Colonic mucosa (tissue), 4 donors: ENCODE measurements around the gene TMEM248. TPM values are rescaled to one million over a fixed set of nuclear protein-coding genes. Genes with fewer than 3 reads are reported as not detected.
"Not testable (repeated sequence)": the region's sequence is repeated elsewhere in the genome, so short reads cannot be mapped to it uniquely, and the experiment has no call there.

Experiments
- DNase-seq: peaks from one replicate; pipeline ENCODE4 v3.0.0-alpha.2; 2020
- H3K27ac ChIP-seq: fragments of 200-600 bp; one replicate; pipeline ENCODE4 v1.8.0; 2021
- H3K27me3 ChIP-seq: fragments of 200-600 bp; one replicate; pipeline ENCODE4 v1.8.0; 2021
- H3K36me3 ChIP-seq: fragments of 200-600 bp; one replicate; pipeline ENCODE4 v1.8.0; 2021
- H3K4me1 ChIP-seq: fragments of 200-600 bp; one replicate; pipeline ENCODE4 v1.8.0; 2021; ENCODE audit warnings: mild to moderate bottlenecking
- H3K4me3 ChIP-seq: fragments of 200-600 bp; one replicate; pipeline ENCODE4 v1.8.0; 2021
- H3K9ac ChIP-seq, 2 donors: one replicate each; pipeline ENCODE4 v1.7.0; 2013; ENCODE audit warnings: control low read depth in 2 of 2, low read depth in 2 of 2, low read length in 2 of 2
- H3K9me3 ChIP-seq: fragments of 200-600 bp; one replicate; pipeline ENCODE4 v1.8.0; 2021
- CTCF ChIP-seq: fragments of 200-600 bp; IDR thresholded peaks from one replicate; pipeline ENCODE4 v1.8.0; 2022; ENCODE audit warnings: antibody characterized with exemption, mild to moderate bottlenecking
- intact Hi-C: fragments of 100-400 bp; cut with DNase I; formaldehyde crosslinking; loops from one replicate; pipeline ENCODE4 v1.14.1; 2022
- total RNA-seq, 2 donors: library from RNA; stranded (reverse); fragmentation: NEBNext Ultra II Directional in 1 of 2; extraction: Animal tissue kit (Norgen Biotek cat#: 25700) in 1 of 2; gene quantifications; one replicate each; pipeline ENCODE4 v1.2.1, GENCODE V29; 2021
- donor health status: healthy.
- donor health status: DM: no; HTN: no; CAD: no.
- donor health status: DM: no; HTN: no; CAD: no.

Gene TMEM248
- total RNA-seq, 2 donors from 2014 or later = 108 to 122 TPM

DNA sequence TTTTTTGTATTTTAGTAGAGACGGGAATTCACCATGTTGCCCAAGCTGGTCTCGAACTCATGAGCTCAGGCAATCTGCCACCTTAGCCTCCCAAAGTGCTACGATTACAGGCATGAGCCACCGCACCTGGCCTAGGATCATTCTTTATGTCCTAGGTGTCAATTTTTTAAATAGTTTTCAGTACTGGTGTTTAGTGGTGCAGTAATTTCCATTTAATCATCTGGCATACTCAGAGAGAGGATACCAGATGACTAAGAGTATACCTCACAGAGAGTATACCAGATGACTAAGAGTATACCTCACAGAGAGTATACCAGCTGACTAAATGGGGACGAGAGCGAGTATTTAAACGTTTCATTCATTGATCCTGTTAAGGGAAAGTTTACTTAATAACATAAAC is 37.3 kb upstream of the TMEM248 start:
- Histone ChIP-seq H3K9me3 (no peaks in the 10 kb centered on the region), H3K9ac (no peak overlapping the region), H3K36me3 (no peaks in the 10 kb centered on the region), H3K4me3 (no peak overlapping the region), H3K27ac (no peak overlapping the region), H3K27me3 (no peaks in the 10 kb centered on the region), H3K4me1 (no peaks in the 10 kb centered on the region)
- DNase-seq = no peak
- intact Hi-C loops = no loop called here
- no peak for TF ChIP-seq CTCF

GRCh38 chr7:66884556-66884955 is 36.5 kb upstream of the TMEM248 start:
- H3K36me3 ChIP-seq, H3K27me3 ChIP-seq, intact Hi-C loops, H3K4me1 ChIP-seq, H3K27ac ChIP-seq, H3K9ac ChIP-seq, H3K4me3 ChIP-seq, H3K9me3 ChIP-seq, DNase-seq: not testable (repeated sequence)

DNA sequence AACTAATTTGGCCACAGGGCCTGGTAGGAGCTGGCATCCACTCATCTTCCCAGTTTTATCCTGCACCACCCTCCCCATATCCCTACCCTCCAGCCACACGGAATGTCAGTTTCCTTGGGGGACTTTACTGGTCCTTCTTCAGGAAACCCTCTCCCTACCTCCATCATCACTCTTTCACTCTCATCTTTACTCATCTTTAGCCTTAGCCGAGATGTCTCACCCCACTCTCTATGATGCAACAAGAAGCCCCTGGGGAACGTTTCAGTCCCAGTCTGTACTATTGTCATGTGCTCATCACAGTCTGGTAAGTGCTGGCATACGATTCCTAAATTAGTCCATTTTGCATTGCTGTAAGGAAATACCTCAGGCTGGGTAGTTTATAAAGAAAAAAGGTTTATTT is 34.9 kb upstream of the TMEM248 start:
- no peak for TF ChIP-seq CTCF
- Histone ChIP-seq H3K9me3 (no peaks in the 10 kb centered on the region), H3K9ac (no peak overlapping the region), H3K4me3 (no peak overlapping the region), H3K36me3 (no peaks in the 10 kb centered on the region), H3K27ac (no peak overlapping the region), H3K27me3 (no peaks in the 10 kb centered on the region), H3K4me1 (no peaks in the 10 kb centered on the region)
- no peak for DNase-seq
- intact Hi-C loops = no loop called here

DNA sequence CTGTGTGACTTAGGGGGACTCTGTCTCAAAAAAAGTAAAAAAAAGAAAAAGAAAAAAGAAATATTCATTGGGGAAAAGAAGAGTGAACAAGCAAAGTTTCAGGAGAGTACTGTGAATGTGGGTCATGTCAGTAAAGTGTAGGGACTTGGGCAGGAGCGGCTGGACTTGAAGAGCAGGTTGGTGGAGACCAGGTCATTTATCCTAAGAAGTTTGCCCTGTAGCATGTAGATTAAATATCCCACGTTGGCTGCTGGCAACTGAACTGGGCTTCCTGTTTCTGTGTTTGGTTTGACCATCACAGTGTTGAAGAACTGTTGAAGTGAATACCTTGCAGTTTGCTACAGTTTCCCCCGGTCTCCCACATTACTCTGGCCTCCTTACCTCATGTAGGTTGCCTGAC is 32.8 kb upstream of the TMEM248 start:
- intact Hi-C loops, H3K4me1 ChIP-seq, H3K9me3 ChIP-seq, DNase-seq, H3K27ac ChIP-seq, H3K27me3 ChIP-seq, H3K4me3 ChIP-seq, H3K36me3 ChIP-seq, H3K9ac ChIP-seq: not testable (repeated sequence)

- DNase-seq = no peak
- Histone ChIP-seq H3K9me3 (no peaks in the 10 kb centered on the region), H3K27ac (no peak overlapping the region), H3K4me3 (no peak overlapping the region), H3K27me3 (no peaks in the 10 kb centered on the region), H3K9ac (no peak overlapping the region), H3K4me1 (no peaks in the 10 kb centered on the region), H3K36me3 (no peaks in the 10 kb centered on the region)
- TF ChIP-seq CTCF = no peak
- intact Hi-C loops = no loop called here
Observed at GRCh38 chr7:66894463-66895080, 26.5 kb upstream of the TMEM248 start.

- H3K9ac ChIP-seq = no peak overlapping the region
- DNase-seq = no peak
- intact Hi-C loops = no loop called here
- no peak for TF ChIP-seq CTCF
- H3K4me1 ChIP-seq = no peaks in the 10 kb centered on the region
- no peaks in the 10 kb centered on the region for H3K36me3 ChIP-seq
- no peak overlapping the region for H3K4me3 ChIP-seq
- H3K9me3 ChIP-seq = no peaks in the 10 kb centered on the region
- H3K27me3 ChIP-seq = no peaks in the 10 kb centered on the region
- no peak overlapping the region for H3K27ac ChIP-seq
Observed at GRCh38 chr7:66896441-66896840, 24.6 kb upstream of the TMEM248 start.
